Panc1 (cell line): ENCODE results near the gene IRX5. TPM values are rescaled to one million over a fixed set of nuclear protein-coding genes. Genes with fewer than 3 reads are reported as not detected.

Experiments used
- ATAC-seq: fragments of 200-7000 bp; cut with Tn5 transposase; 2 replicates; pipeline ENCODE4 v1.9.1; 2020; ENCODE audit warnings: mild to moderate bottlenecking, moderate library complexity
- BruUV-seq: library from RNA; stranded (reverse); fragments of 400-500 nt; replicated peaks from 2 replicates; lab custom pipeline; 2021; lab: Mats Ljungman, UMichigan
- CTCF ChIA-PET: fragments of 300-600 bp; sonication (Branson Sonifier 250); formaldehyde crosslinking; loops from one replicate; lab custom pipeline; 2022; ENCODE audit warnings: antibody characterized with exemption; lab: Charles Lee
- POLR2A ChIA-PET: fragments of 300-600 bp; sonication (Branson Sonifier 250); formaldehyde crosslinking; loops from one replicate; lab custom pipeline; 2022; ENCODE audit warnings: antibody characterized with exemption; lab: Charles Lee
- DNase-seq: peaks from one replicate; pipeline ENCODE4 v3.0.0-alpha.2; 2010; ENCODE audit warnings: low read depth, low spot score
- H3K27ac ChIP-seq: 2 replicates; pipeline ENCODE4 v1.5.1; 2011; ENCODE audit warnings: mild to moderate bottlenecking, low read length, inconsistent platforms
- H3K27me3 ChIP-seq: fragments of 200-500 bp; sonication (Bioruptor generic); 2 replicates; pipeline ENCODE4 v1.6.0; 2014; ENCODE audit warnings: low read length, inconsistent platforms; ENCODE audit not compliant: control insufficient read depth, insufficient read depth
- H3K36me3 ChIP-seq: fragments of 200-500 bp; sonication (Bioruptor generic); 2 replicates; pipeline ENCODE4 v1.5.1; 2014; ENCODE audit warnings: inconsistent platforms, mild to moderate bottlenecking, low read length, moderate library complexity; ENCODE audit not compliant: control insufficient read depth, insufficient read depth
- H3K4me1 ChIP-seq: 2 replicates; pipeline ENCODE4 v1.5.1; 2011; ENCODE audit warnings: inconsistent platforms, mild to moderate bottlenecking, low read length, moderate library complexity; ENCODE audit not compliant: control insufficient read depth, insufficient read depth
- H3K4me3 ChIP-seq, 2 experiments: 2 replicates each; pipeline ENCODE4 v1.5.1; 2011 to 2012; ENCODE audit warnings: low read depth in 2 of 2, low read length in 2 of 2, mild to moderate bottlenecking in 2 of 2, inconsistent platforms in 1 of 2, moderate library complexity in 1 of 2
- H3K9me3 ChIP-seq: fragments of 200-500 bp; sonication (Bioruptor generic); 2 replicates; pipeline ENCODE4 v1.5.1; 2014; ENCODE audit warnings: low read depth, mild to moderate bottlenecking, inconsistent platforms, low read length, moderate library complexity; ENCODE audit not compliant: control insufficient read depth, insufficient read depth
- CTCF ChIP-seq: fragments of 450-650 bp; IDR thresholded peaks from 2 replicates; pipeline ENCODE4 v1.5.1; 2017; ENCODE audit warnings: mild to moderate bottlenecking
- POLR2AphosphoS5 ChIP-seq: IDR thresholded peaks from 2 replicates; pipeline ENCODE4 v1.6.1; 2012; ENCODE audit warnings: mild to moderate bottlenecking, low read depth, low read length, moderate library complexity
- REST ChIP-seq, 2 experiments: IDR thresholded peaks; 2 replicates each; pipeline ENCODE4 v1.6.1; 2011 to 2012; ENCODE audit warnings: low read depth in 2 of 2, control low read depth in 1 of 2, low read length in 1 of 2, mild to moderate bottlenecking in 1 of 2, moderate library complexity in 1 of 2; ENCODE audit not compliant: insufficient read depth in 1 of 2
- SIN3A ChIP-seq: IDR thresholded peaks from 2 replicates; pipeline ENCODE4 v1.6.1; 2012; ENCODE audit warnings: low read depth, mild to moderate bottlenecking, low read length, moderate library complexity, borderline replicate concordance; ENCODE audit not compliant: insufficient read depth
- TCF7L2 ChIP-seq: IDR thresholded peaks from 2 replicates; pipeline ENCODE4 v1.6.1; 2011; ENCODE audit warnings: mild to moderate bottlenecking, low read depth, low read length, inconsistent platforms
- in situ Hi-C: cut with HindIII; loops from 2 replicates; pipeline ENCODE4 v1.10.0; 2016; ENCODE audit warnings: low sequenced_read_pairs, low pct_unique_long_range_greater_than_20kb
- intact Hi-C: fragments of 100-400 bp; cut with micrococcal nuclease; formaldehyde crosslinking; loops from one replicate; pipeline ENCODE4 v1.10.0; 2022; ENCODE audit not compliant: unreplicated experiment
- total RNA-seq: library from RNA; stranded (reverse); gene quantifications from one replicate; pipeline ENCODE4 v1.2.1, GENCODE V29; 2021; ENCODE audit not compliant: unreplicated experiment

The IRX5 gene
- total RNA-seq, 1 experiment from 2014 or later = 2.7 TPM

- peaks cover 11% of the 10 kb centered on the region; the same call in 1 of the 2 replicates for H3K4me1 ChIP-seq
- ChIA-PET CTCF (no interaction called here), POLR2A (no interaction called here)
- TF ChIP-seq TCF7L2 (no peak), POLR2AphosphoS5 (no peak), REST (IDR thresholded peaks at IDR 0.05; ENCODE audit: insufficient read depth in 1 of 2, low read depth in 2 of 2, low read length in 1 of 2) (no peak), CTCF (no peak), SIN3A (no peak)
- DNase-seq (no peak), ATAC-seq (no peak)
- no peaks in the 10 kb centered on the region; the same call in 1 of the 2 replicates for H3K36me3 ChIP-seq
- no peaks in the 10 kb centered on the region for H3K27me3 ChIP-seq
- H3K4me3 ChIP-seq = no peak overlapping the region
- 0 out of 2 replicates have a peak overlapping the region, but pooled peaks have one; percentile 12 for H3K27ac ChIP-seq
- BruUV-seq = no TSS peak
- intact Hi-C loops = no loop called here
- H3K9me3 ChIP-seq = no peaks in the 10 kb centered on the region
- in situ Hi-C loops = no loop called here
Measured at GRCh38 chr16:54923055-54923473, 7.6 kb upstream of the IRX5 start.

GRCh38 chr16:54923988-54924387 is 6.7 kb upstream of the IRX5 start:
- intact Hi-C loops (no loop called here), in situ Hi-C loops (no loop called here)
- no peak for ATAC-seq
- ChIA-PET POLR2A (no interaction called here), CTCF (no interaction called here)
- no peak overlapping the region for H3K4me3 ChIP-seq
- DNase-seq = no peak
- no peaks in the 10 kb centered on the region for H3K9me3 ChIP-seq
- TF ChIP-seq TCF7L2 (no peak), REST (IDR thresholded peaks at IDR 0.05; ENCODE audit: insufficient read depth in 1 of 2, low read depth in 2 of 2, low read length in 1 of 2) (no peak), CTCF (no peak), SIN3A (no peak), POLR2AphosphoS5 (no peak)
- H3K27me3 ChIP-seq = no peaks in the 10 kb centered on the region
- H3K4me1 ChIP-seq = peaks cover 11% of the 10 kb centered on the region; the same call in 1 of the 2 replicates
- H3K27ac ChIP-seq = no peak overlapping the region
- H3K36me3 ChIP-seq = no peaks in the 10 kb centered on the region; the same call in 1 of the 2 replicates
- BruUV-seq = no TSS peak
